Gastrocnemius medialis (tissue), 4 donors: ENCODE measurements around the gene MAD2L2.

Experiments
- POLR2A ChIP-seq, 2 donors: fragments of 450-650 bp; IDR thresholded peaks; one replicate each; pipeline ENCODE4 v1.6.1; 2017; ENCODE audit warnings: antibody characterized with exemption in 2 of 2, mild to moderate bottlenecking in 2 of 2, moderate library complexity in 2 of 2
- TF ChIP-seq, protein P1 (sequence below), 5 experiments: fragments of 450-650 bp in 3 of 5; fragments of 200-600 bp in 2 of 5; sonication (generic) in 2 of 5; IDR thresholded peaks in 4 of 5; conservative IDR thresholded peaks in 1 of 5; 1 replicate in 4 of 5; 2 replicates in 1 of 5; pipeline ENCODE4 v1.5.1; 2016 to 2019; ENCODE audit warnings: antibody characterized with exemption in 5 of 5, mild to moderate bottlenecking in 3 of 5, moderate library complexity in 3 of 5

DNA sequence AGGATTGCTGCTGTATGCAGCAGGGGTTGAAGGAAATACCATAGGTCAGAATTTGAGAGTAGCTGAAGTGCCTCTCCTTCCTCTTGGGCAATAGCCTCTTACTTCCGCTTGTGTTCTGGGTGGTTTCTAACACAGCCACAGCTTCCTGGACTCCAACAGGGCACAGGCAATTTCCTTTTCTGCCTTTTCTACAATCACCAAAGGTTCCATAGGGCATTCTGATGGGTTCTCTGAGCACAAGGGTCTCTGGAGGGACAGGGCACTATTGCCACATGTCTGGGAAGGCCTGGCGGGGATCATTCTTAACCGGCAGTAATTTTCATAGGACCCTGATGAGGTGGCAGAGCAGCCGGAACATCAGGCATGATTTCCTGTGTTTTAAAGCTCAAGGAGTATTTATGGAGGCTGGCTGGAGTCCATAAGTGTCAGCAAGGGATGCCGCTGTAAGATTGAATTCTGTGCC is 49.5 kb upstream of the MAD2L2 start:
- TF ChIP-seq, protein P1, sequence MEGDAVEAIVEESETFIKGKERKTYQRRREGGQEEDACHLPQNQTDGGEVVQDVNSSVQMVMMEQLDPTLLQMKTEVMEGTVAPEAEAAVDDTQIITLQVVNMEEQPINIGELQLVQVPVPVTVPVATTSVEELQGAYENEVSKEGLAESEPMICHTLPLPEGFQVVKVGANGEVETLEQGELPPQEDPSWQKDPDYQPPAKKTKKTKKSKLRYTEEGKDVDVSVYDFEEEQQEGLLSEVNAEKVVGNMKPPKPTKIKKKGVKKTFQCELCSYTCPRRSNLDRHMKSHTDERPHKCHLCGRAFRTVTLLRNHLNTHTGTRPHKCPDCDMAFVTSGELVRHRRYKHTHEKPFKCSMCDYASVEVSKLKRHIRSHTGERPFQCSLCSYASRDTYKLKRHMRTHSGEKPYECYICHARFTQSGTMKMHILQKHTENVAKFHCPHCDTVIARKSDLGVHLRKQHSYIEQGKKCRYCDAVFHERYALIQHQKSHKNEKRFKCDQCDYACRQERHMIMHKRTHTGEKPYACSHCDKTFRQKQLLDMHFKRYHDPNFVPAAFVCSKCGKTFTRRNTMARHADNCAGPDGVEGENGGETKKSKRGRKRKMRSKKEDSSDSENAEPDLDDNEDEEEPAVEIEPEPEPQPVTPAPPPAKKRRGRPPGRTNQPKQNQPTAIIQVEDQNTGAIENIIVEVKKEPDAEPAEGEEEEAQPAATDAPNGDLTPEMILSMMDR (IDR thresholded peaks at IDR 0.05 in 4 of 5, conservative IDR thresholded peaks at IDR 0.05 in 1 of 5), result no peak
- no peak for TF ChIP-seq POLR2A (IDR thresholded peaks at IDR 0.05)
